NCI-H1417 (cell line): ENCODE results near the gene PTPRG.

ENCODE experiments used
- DNase-seq, 3 experiments: peaks; one replicate each; lab custom pipeline; 2025; lab: John Stamatoyannopoulos, UW

PTPRG gene

DNA sequence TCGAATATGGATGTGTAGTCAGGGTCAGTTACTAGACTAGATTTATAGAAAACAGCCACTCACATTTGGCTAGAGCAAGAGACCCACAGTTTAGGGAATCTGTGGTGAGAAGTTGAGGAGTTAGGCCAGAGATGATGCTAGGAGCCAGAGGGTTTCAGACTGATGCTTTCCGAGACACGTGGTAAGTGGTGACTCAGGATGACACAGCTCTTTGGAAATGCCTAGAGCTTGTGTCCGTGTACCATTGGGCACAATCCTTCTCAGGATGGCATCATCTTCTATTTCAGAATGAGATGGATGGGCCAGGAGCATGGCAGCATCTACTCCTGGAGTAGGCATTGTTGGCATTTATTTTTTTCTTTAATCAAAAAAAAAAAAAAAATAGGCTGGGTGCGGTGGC lies 28.5 kb downstream of the PTPRG start:
- no peak for DNase-seq

DNA sequence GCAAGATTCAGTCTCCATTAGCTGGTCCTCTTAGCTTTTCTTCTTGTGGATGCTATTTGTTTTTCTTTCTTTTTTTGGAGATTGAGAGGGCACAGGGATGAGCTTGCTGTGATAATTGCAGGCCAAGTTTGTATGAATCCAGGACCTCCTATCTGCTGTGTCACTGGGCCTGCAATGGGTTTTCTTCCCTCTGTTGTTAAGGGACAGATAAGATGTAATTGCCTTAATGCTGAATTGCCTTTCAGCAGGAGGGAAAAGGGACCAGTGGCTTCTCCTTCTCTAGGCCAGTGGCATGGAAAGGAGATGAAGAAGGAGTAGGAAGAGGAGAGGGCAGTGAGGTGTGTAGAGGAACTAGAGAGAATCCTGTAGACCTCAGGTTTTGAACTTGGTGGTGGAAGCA lies 29.9 kb downstream of the PTPRG start:
- DNase-seq = no peak

DNA sequence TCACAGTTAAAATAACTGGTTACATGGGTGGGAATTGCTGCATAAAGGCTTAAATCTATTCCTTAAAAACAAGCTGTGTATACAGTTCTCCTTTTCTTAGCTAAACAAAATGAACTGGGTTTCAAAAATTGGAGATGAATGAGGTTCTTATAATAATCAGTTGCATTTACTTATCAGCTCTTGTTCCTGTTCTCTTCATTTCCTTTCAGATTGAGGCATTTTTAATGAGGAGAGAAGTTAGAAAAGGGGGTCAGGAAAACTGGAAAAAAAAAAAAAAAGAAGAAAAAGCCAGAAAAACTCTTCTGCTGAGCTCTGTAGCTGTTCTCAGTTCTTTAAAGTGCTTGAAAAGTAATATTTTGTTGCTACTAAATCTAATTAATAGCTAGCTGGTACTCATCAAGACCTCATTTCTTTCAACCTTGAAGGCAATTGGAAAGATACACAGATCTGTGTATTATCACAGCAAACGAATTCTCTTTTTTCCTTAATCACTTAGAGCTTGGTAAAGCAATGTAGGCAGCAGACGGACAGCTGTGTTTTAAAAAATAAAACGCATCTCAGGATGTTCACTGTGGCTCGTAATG lies 32.2 kb downstream of the PTPRG start:
- DNase-seq = no peak

DNA sequence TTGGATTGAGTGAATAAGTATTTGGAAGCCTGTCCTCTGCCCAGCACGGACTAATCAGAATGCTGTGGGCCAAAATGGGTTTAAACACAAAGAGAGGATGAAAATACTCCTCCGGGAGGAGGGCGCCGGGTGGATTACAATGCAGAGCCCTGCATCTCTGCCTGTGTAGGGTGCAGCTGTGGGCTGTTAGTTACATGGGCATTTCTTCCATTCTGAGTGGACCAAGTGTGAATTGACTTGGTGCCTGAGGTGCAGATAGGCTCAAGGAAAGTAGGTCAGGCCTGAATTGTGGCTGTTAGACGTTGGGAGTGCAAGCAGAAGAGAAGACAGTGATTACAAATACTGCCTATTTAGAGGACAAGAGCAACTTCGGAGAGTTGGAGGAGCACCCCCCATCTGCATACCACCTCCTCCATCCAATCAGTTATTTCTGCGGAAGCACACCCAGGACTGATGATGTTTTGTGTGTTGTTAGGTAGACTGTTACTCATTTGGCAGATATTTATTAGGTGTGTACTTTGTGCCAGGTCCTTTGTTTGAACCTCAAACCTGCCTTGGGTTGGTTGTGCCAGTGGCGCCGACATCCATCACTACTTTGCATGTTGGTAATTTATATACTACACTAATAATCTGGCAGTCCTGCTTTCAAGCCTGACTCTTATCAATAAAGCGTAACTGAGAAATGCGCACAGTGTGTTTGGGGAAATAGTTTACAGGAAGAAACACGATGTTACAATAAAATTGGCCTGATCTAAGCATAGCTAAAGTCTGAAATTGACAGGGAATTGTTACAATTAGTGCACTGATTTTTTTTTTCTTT lies 33.0 kb downstream of the PTPRG start:
- no peak for DNase-seq

DNA sequence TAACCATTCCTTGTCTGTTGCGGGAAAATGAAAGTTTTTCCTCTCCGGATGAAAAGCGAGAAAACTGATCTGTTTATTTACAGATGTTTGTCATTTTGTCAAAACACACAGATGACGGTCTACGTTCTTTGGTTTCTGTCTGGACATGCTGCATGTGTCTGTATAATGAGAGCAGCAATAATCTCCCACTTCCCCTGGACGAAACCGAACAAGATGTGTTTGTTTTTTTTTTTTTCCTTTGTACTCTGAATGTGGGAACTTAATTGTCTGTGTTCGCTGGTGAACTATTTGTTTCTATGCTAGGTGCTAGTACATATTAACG lies 33.6 kb downstream of the PTPRG start:
- peak in 2 of 3 experiments; percentile 0 to 5 for DNase-seq

DNA sequence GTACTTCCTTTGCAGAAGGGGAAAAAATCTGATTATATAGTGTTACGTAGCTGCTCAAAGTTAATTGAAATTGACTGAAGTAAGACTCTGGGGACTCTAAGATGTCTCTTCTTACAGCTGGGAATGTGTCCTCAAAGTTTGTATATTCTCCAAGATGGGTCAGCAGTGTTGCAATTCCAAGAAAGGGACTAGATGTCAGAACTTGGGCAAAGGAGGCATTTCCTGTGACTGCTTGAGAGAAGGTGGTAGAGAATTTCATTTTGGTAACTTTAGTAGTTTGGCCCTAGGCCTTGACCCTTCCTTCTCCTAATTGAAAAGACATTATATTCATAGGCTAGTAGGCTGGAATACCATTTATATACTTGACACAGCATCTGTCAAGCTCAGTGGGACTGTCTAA lies 33.9 kb downstream of the PTPRG start:
- no peak for DNase-seq

DNA sequence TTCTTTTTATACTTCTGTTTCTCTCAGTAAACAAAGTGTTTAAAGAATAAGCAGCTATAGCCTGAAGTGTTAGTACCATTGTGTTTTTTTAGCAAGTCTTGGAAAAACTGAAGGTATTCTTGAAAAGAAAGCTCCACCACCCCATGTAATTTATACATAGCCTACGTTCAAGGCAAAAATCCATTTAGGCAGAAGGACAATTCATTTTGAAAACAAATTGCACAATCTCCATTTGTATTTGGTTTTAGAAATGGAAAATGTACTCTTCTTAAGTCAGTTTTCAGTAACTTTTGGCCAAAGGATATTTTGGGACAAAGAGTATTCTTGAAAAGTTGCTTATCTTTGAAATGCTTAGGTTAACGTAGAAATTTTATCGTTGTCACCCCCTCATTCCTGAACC lies 34.5 kb downstream of the PTPRG start:
- DNase-seq = no peak

DNA sequence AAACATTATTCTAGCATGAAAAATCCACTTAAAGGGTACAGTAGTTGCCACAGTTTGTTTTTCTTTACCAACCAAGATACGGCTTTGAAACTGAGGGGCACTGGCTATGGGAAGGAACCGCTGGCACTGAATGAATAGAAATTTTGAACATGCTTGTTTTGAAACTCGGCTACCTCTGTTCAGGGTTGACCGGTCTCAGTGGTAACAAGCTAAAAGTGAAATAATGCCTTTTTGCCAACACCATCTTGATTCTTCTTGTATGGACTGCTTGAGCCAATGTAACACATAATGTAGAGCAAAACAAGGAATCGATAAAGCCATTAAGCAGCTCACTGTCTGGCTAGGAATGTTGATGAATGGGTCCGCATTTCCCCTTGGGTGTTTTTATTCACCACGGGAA lies 36.5 kb downstream of the PTPRG start:
- DNase-seq = no peak

DNA sequence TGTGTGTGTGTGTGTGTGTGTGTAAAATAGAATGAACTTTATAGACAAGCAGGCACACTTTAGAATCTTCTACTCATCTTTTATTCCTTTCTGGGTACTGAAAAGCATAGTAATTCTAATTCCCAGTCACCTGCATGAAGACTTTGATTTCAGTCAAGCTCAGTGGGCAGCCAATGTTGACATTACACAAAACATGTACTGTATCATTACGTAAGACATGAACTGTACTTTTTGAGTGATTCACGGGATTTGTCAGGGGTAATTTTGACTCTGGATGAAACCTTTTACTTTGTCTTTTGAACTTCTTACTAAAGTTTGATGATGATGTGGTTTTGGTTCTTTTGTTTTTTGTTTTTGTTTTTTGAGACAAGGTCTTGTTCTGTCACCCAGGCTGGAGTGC lies 38.8 kb downstream of the PTPRG start:
- no peak for DNase-seq

DNA sequence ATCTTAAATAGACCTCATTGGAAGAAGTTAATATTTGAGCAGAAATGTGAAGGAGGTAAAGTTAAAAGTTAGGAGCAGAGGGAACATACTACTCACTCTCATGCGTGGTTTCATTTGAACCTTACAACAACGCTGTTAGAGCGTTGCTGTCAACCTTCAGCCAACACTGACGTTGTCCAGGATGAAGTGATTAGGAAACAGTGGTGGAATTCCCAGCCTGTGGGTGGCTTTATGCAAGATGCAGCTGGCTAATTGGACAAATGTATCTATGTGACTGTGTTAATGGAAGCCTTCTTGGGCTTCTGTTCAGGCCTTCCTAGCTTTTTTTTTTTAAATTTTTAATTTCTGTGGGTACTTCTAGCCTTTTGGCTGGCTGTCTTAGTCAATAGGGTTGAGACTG lies 40.5 kb downstream of the PTPRG start:
- peak in 1 of 3 experiments; percentile 18 for DNase-seq

DNA sequence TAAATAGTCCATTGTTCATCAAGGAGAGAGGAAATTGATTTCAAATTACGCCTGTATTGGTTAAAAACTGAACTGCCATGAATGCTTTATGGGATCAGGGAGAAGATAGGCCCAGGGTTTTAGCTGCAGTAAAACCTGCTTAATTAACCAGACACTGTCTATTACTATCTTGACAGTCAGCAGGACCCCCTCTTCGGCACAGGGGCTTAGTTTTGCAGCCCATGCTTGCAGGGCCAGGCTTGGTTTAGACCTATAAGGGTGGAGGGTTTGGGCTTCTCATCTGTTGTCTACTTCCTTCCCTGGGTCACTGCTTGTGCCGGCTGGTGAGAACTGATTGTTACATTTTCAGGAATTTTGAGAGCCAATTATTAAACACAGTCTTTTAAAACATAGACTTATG lies 41.1 kb downstream of the PTPRG start:
- DNase-seq = no peak

DNA sequence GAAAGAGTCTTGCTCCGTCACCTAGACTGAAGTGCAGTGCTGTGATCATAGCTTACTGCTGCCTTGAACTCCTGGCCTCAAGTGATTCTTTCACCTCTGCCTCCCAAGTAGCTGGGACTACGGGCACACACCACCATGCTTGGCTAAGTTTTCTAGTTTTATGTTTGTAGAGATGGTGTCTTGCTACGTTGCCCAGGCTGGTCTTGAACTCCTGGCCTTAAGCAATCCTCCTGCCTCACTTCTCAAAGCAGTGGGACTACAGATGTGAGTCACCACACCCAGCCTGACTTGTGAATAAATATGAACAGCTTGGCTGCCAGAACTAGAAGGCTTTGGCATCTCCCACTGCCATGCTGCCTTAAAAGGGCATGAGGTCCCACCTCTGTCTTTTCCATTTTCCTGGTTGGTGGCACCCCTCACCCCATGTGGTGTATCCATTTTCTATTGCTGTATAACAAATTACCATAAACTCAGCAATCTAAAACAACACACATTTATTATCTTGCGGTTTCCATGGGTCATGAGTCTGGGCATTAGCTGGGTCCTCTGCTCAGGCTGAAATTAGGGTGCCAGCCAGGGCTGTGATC lies 44.3 kb downstream of the PTPRG start:
- no peak for DNase-seq

DNA sequence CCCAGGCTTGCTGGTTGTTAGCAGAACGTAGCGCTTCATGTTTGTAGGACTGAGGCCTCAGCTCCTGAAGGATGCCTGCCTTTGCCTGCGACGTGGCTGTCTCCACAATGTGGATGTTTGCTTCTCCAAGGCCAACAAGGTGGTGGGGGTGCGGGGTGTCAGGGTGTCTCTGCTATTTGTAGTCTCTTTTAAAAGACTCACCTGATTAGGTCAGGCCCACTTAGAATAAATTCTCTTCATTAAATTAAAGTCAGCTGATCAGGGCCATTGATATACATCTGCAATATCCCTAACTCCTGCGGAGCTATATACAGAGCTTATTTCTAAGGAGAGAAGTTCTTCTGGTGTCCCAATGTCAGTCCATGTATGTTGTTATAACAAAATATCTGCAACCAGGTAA lies 44.8 kb downstream of the PTPRG start:
- no peak for DNase-seq

DNA sequence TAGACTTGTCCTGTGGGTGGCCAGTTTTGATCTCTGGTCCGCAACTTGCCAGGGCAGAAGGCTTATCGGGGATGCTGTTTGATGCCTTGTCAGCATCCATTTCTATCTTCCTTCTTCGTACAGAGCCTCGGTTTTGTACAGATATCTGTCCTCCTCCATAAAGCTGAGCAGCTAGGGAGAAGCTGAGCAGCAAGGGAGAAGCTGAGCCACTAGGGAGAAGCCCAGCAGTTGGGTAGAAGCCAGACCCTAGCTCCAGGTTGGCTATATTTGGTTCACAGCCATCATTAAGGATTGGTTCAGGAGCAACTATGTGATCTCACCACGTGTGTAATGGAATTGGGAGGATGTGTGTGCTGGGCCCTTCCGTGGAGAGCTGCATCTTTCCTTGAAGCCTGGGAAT lies 46.7 kb downstream of the PTPRG start:
- DNase-seq = no peak

DNA sequence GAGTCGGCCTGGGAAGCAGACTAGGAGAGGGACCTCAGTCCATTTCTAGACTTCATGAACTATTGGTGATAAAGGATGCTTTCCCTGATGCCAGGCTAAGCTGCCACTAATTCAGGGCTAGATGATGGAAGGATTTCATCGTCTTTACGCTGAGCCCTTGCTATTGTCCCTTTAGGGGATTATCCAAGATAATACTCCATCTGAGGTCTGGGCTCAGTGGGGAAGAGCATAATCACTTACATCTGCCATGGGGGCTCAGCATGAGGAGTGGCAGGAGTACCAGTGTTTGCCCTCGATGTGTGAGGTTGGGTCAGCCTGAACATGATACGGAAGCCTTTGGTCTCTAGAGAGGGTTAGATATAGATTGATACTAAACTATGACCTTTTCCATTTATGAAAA lies 47.3 kb downstream of the PTPRG start:
- DNase-seq = no peak

DNA sequence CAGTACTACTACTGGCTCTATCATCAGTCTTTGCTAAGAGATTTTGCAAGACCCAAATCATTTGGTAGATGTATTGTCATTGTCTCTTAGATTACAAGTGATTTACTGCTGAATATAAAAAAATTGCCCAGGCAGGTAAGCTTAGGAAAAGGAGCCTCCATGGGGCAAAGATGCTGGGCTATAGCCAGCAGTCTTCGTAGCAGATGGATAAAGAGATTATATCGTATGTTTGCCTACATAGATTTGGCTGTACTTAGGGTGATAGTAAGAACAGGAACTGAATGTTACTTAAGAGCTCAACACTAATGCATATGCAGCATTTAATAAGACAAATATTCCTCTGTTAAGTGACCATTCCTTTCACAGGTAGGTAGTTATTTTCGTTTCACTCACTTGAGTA lies 48.9 kb downstream of the PTPRG start:
- no peak for DNase-seq

DNA sequence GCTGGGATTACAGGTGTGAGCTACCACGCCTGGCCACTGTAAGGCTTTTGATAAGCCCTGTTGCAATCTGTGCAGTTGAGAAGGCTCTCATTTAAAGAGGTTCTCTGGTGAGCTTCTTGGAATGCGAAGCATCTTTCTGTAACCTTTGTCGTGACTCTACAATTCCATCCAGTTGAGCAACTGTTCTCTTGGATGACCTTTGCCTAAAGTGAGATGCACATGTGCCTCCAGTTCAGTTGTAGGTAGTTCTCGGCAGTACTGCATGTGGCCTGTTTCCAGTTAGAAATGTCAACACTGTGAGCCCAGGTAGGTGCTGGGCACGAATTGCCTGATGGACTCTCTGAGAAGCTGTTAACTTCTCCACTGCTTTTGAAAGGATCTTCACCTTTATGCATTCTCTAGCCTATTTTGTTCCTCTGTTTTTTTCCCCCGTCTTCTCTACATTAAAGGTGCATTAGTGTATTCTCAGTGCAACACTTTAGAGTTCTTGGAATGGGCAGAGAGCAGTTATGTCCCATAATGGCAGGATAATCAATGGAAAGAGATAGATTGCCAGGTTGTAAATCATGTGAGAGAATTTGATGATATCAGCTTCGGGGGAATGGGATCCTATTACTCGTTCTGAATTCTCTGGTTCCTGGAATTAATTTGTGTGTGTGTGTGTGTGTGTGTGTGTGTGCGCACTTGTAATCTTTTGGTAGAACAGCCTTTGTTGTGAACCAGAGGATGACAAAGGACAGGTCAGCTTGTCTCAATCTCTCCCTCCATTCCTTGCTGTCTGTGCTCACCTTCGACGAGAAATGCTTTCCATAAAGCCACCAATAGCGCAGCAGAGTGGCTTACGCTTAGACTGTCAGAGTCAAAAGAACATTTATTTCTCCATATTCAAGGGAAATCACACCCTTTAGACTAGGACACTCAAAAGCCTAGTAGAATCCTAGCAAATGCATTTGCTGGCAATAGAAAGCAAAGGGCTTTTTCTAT lies 51.1 kb downstream of the PTPRG start:
- DNase-seq = no peak

DNA sequence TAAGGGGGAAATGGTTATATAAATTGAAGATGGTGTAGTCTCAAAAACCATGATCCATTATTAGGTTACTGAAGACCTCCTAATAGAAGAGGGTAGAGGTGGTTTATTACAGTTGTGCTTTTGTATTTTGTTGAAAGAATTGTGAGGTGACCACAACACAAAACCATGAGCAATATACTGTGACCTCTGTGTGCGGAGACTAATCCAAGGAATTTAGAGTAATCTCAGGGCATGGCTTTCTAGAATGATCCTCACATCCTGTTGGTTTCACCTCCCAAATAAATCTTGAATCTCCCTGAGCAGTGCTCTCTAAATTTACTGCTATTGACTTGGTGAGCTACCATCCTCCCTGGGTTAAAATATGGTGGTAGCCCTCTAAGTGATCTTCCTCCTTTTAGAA lies 52.3 kb downstream of the PTPRG start:
- DNase-seq = no peak

DNA sequence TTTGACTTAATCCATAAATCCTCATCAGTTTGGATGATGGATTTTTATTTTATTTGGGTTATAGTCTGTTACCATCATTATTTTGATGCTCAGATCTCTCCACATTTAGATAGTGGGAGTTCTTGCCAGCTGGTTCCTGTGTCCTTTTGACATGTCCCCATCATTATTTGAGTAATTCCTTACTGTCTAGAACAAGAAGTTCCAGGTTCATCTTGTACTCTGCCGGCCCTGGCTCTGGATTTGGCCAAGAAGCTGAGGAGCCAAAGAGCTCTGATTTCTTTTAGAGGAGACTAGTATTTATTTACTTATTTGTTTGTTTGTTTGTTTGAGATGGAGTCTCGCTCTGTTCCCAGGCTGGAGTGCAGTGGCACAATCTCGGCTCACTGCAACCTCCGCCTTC lies 54.3 kb downstream of the PTPRG start:
- DNase-seq = no peak

DNA sequence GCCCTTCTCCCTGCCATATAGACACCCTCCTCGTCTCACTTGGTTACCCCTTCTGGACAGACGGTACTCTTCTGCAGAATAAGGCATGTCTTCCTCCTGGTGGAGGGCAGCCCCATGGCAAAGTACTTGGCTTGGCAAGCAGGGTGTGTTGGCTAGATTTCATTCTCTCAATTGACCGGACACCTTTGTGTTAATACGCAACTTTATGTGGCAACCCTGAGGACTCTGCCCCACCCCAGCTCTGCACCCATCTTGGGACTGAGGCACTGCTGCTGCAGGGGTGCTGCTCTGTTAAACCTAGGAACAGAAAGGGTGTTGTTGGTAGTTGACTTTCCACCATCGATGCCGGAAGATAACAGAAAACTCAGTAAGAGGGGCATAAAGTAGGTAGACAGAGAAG lies 55.2 kb downstream of the PTPRG start:
- no peak for DNase-seq

DNA sequence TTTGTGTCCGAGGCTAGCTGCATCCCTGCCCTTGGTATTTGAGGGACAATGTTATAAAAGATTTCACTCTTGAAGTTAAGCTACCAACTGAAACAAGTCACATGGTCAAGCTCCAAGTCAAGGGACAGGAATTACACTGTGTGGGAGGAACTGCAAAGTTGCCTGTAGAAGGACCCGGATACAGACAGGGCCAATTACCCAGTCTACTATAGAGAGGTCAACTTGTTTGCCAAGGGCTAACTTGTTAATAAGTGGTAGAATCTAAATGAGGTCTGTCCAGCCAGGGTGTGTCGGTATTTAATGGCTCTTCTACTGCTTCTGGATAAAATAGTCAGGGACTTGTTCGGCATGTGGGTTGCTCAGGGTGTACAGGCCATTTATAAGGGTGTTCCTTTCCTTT lies 55.7 kb downstream of the PTPRG start:
- DNase-seq = no peak

DNA sequence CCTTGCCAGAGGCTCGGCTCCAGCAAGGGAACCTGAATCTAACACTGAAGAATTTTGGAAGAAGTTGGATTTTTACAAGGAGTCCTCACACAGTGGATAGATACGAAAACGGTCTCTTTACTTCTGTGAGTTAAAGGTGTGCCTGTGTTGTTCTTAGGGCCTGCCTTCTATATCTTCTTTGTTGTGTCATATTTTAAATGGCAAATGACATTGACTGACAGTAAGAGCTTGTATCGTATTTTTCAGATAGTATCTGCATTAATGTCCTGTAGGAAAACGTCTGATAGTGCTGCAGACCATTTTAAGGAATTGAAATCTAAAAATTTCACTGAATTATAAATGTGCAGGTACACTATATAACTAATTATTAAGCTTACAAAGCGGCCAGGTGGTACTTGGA lies 56.3 kb downstream of the PTPRG start:
- DNase-seq = no peak

DNA sequence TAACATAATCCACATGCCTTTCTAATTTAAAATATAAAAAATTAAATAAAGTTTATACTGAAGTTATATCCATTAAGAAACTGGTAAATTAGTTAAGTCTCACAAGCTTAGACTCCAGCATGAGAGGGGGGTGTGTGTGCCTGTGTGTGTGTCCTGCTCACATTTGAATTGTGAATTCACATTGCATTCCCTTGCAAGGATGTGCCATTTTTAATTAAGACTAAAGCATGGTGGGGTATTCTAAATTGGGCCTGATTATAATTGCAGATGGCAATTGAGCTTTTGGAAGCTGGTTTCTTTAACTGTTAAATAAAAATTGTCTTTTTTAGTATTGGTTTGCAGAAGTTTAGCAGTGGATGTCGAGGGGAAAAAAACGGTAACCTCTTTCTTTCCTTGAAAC lies 56.9 kb downstream of the PTPRG start:
- DNase-seq = no peak
